NCI-H1105 treated with DMSO at 0.1 percent for 48 hours (cell line): ENCODE results near the gene ATP9B.

Source experiments
- DNase-seq: peaks from one replicate; lab custom pipeline; 2025; lab: John Stamatoyannopoulos, UW

Gene ATP9B, protein sequence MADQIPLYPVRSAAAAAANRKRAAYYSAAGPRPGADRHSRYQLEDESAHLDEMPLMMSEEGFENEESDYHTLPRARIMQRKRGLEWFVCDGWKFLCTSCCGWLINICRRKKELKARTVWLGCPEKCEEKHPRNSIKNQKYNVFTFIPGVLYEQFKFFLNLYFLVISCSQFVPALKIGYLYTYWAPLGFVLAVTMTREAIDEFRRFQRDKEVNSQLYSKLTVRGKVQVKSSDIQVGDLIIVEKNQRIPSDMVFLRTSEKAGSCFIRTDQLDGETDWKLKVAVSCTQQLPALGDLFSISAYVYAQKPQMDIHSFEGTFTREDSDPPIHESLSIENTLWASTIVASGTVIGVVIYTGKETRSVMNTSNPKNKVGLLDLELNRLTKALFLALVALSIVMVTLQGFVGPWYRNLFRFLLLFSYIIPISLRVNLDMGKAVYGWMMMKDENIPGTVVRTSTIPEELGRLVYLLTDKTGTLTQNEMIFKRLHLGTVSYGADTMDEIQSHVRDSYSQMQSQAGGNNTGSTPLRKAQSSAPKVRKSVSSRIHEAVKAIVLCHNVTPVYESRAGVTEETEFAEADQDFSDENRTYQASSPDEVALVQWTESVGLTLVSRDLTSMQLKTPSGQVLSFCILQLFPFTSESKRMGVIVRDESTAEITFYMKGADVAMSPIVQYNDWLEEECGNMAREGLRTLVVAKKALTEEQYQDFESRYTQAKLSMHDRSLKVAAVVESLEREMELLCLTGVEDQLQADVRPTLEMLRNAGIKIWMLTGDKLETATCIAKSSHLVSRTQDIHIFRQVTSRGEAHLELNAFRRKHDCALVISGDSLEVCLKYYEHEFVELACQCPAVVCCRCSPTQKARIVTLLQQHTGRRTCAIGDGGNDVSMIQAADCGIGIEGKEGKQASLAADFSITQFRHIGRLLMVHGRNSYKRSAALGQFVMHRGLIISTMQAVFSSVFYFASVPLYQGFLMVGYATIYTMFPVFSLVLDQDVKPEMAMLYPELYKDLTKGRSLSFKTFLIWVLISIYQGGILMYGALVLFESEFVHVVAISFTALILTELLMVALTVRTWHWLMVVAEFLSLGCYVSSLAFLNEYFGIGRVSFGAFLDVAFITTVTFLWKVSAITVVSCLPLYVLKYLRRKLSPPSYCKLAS

DNA sequence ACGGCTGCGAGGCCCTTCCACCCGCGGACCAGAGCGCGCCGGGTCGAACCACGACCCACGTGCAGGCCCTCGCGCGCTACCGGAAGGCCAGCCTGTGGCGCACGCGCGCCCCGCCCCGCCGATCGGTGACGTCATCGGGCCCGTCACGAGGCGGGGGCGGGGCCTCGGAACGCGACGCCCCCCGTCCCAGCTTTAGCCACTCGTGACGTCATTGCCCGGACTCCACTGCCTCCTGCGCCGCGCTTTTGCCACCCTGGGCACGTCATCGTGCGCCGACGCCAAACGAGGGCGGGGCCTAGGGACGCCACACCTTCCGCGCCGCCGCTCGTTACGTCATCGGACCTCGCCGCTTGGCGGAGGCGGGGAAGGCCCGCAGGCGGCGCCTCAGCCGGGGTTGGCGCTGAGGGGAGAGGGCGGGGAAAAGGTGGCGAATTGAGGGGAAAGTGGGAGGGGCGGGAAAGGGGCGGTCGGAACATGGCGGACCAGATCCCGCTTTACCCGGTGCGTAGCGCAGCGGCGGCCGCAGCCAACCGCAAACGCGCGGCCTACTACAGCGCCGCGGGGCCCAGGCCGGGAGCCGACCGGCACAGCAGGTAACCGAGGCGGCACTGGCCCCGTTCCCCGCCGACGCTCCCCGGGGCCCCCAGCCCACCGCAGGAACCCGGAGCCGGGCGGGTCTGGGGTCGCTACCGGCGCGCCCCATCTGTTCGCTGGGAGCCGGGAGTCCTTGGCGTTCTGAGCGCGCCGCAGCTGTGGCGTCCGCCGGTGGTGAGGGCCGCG, at the start of gene ATP9B:
ATP9B (plus strand) TSS at position 458 of the 780 bp plus-strand sequence; CDS start at position 475, 17 bp downstream.
- peak; percentile 59 for DNase-seq

DNA sequence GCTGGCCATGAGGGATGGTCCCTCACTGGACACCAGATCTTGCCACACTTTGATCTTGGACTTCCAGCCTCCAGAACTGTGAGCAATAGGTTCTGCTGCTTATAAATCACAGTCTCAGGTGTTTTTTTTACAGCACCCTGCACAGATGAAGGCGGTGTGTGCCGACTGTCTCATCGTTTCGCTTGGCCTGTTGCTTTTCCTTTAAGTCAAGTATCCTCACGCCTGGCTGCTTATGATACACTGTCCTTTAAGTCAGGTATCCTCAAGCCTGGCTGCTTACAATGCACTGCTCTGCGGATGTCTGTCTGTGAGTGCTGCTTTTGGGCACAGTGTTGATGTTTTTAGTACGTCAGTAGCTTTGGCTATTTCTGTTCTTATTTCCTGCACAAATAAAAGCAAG, 49.3 kb upstream of the ATP9B start:
- DNase-seq = no peak

DNA sequence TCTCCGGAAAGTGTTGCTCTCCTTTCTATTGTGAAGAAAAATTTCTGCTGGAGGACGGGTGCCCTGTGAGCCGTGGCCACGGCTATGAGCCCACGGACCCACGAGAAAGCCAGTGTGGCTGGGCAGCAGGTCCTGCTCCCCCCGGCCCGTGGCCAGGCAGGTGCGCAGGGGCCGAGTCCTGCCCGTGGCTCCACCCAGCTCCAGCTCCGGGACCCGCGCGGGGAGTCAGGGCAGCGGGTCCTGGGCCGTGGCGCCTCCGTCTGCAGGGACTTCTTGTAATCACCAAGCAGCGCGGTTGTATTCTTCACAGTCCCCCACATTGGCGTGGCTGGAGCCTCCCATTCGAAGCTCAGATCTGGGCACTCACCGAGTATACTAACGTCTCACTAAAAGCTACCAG, 46.6 kb upstream of the ATP9B start:
- no peak for DNase-seq

DNA sequence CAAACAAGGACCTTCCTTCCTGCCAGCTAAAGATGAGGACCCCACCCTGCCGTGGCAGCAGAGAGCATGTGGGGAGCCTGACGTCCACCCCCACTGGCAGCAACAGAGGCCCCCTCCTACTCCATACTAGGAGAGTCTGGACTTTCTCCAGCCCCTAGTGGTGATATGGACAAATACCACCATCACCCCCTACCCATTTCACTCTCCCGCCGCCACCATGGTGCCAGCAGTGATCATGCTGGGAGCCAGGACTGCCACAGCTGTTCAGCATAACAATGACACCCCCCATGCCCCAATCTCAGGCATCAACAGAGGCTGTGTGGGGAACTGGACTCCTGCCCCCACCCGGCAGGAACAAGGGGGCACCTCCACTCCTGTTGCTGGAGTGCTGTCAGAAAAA, 42.7 kb upstream of the ATP9B start:
- DNase-seq = no peak

DNA sequence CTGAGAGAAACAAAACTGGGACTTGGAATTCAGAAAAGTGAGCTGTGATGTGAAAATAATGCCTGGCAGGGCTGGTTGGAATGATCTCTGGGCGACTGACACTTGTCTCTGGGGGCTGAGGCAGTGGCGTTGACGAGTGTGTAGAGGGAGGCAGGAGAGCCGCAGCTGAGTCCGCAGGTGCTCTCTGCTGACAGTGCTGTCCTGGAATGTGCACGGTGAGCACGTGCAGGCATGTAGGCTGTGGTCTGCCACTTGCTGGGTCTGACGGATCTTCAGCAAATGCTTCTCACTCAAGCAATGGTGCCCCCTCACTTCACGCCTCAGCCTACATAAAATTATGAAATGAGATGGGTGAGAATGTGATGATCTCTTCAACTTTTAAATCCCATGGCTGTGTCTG, 38.5 kb upstream of the ATP9B start:
- DNase-seq = no peak

DNA sequence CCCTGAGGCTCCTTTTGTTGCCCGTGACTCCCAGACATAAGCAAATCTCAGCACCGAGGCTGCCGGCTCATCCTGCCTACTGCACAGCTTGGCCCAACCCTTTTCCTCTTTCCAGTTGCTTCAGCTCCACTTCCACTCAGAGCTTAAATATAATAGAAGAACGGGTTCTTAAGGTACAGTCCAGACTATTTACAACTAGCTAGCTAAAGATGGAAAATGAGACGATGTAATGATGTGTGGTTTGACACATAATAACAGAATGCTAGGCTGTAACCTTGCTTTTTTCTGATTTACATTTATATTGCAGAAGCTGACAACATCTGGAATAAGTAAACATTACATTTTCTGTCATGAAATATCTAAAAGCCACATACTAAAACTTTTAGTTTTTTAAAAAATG, 26.9 kb upstream of the ATP9B start:
- no peak for DNase-seq

DNA sequence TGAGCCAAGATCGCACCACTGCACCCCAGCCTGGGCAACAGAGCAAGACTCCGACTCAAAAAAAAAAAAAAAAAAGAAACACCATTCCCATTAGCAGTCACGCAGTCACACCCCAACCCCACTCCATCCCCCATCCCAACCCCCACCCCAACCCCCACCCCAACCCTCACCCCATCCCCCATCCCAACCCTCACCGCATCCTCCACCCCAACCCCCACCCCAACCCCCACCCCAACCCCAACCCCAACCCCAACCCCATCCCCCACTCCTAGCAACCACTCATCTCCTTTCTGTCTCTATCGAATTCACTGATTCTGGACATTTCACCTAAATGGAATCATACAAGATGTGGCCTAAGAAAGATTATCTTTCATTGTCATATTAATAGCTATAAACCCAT, 25.9 kb upstream of the ATP9B start:
- DNase-seq = no peak

DNA sequence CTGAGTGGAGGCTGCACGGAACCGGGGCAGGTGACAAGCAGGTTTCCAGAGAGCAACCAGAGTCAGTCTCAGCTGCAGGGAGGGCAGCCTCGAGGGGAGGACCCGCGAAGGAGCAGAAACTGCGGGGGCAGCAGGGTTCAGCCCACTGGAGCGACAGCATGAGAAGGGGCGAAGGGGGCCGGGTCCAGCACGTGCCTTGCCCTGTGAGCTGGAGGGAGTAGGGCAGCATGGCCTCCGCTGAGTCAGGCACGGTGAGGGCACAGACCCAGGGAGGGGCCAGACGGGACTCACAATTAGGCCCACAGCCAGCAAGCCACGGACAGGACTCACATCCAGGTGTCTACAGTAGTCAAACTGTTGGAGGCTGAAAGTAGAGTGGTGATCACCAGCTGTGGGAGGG, 22.7 kb upstream of the ATP9B start:
- peak; percentile 49 for DNase-seq

DNA sequence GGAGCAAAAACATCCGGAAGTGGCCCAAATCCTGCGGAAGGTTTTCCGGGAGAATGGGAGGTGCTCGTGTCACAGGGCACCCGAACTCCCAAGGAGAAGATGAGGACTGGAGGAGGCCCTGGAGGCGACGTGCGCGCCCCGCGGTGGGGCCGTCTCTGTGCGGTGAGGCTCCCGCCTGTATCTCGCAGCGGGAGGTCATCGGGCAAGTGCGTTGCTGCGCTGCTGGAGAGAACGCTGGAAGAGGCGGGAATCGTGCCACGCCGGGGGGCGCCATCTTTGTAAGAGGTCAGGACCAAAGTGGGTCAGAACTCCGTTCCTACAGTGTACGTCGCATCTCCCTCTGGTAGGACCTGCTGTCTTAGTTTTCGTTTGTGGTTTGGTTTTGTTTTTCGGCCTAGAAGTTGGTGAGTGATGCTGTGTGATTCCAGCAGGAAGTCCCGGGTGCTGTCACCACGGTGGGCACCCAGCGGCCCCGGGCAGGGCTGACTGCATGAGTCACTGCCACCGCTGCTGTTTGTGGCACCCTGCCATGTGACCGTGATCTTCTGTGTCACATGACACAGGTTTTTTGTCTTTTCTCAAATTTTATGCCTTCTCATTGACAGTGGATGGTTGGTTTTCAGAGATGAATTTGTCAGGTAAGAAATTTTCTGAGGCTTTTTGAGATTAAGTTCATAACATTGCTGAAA, 21.5 kb upstream of the ATP9B start:
- DNase-seq = no peak

DNA sequence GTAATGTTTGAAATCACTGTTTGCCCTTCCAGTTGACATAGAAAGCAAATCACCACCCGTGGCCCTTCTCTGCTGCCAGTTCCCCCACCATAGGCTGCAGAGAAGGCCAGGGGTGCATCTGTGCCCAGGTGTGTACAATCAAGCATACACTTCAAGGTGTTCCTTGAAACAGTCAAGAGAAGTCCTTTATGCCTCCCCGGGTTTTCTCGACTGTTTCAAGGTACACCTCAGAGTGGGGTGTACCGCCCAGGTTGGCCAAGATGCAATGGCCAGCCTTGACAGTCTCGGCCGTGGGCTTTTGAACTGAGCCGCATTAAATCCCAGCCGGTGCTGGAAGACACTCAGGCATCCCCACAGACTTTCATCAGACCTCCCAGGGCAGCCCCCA, 21.0 kb upstream of the ATP9B start:
- DNase-seq = no peak

DNA sequence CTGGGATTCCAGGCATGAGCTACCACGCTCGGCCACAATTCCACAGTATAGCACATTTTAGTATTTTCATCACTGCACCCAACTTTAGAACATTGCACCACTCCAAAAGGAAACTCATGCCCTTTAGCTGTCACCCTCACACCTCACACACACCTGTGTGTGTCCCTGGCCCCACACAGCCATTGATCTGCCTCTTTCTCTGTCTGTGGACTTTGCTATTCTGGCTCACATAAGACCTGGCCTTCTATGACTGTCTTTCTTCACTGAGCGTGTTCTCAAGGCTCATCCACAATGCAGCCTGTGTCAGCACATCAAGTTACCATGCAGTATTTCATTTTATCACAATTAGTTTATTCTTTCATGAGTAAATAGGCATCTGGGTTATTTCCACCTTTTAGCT, 19.7 kb upstream of the ATP9B start:
- no peak for DNase-seq

DNA sequence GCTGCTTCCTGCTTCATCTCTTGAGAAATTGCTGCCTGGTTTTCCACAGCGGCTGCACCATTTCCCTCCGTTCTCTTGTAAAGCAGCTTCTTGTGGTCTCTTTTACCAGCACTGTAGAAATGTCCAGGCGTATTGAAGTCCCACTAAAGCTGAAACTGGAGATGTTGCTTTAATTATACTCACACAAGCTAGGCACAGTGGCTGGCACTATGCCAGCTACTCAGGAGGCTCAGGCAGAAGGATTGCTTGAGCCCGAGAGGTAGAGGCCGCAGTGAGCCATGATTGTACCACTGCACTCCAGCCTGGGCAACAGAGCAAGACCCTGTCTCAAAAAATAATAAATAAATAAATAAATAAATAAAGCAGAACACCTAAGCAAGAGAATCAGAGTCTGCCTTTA, 19.2 kb upstream of the ATP9B start:
- DNase-seq = no peak

DNA sequence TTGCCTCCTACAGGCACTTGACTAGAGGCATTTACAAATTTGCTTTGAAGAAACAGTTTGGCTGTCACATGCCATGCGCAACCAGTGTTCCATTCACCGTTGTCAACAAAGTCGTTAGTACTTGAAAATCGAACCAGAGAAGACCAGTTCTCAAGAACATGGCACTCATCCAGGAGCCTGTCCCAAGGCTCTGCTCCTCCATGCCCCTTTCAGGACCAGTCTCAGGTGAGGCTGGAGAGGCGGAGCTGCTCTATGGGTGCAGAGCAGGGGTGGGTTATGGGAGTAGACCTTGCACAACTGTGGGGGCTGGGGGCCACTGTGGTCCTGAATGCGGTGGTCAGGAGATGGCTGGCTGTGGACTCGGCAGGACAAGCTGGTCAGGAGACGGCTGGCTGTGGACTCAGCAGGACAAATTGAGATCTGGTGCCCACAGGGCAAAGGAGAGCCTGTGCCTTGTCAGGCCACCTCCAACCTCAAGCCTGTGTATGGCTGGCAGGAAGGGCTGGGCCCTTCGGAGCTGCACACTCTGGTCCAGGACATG, 12.3 kb upstream of the ATP9B start:
- DNase-seq = no peak

DNA sequence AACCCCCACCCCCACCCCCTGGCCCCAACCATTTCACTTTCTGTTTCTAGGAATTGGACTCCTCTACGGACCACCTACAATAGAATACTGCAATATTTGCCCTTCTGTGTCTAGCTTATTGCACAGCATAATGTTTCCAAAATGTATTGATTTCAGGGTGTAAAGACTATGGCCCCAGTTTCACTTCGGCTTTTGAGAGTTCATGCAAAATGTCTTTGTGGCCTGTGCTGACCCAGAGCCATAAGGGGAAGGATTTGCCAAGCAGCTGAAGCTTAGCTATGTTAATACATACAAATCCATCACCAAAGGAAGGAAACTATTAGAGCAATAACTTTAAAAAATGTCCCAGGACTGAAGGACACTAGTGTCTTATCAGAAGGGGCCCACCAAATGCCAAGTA, 11.2 kb upstream of the ATP9B start:
- no peak for DNase-seq

DNA sequence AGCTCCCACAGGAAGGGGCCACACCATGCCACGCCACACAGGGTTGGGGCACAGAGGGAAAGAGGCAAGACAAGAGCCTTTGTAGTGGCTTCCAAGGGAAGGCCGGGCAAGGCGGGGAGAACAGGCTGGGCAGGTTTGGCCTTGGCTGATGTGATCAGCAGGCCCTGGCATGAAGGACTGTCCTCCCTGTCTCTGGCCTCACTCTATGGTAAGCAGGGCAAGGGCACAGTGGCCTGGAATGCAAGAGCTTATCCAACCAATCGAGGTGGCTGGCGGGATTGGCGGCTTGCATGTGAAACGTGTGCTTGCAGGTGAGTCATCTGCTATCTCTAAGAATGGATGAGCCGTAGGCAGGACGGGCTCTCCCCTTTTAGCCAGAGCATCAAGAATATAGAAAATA, 6.4 kb upstream of the ATP9B start:
- DNase-seq = no peak

DNA sequence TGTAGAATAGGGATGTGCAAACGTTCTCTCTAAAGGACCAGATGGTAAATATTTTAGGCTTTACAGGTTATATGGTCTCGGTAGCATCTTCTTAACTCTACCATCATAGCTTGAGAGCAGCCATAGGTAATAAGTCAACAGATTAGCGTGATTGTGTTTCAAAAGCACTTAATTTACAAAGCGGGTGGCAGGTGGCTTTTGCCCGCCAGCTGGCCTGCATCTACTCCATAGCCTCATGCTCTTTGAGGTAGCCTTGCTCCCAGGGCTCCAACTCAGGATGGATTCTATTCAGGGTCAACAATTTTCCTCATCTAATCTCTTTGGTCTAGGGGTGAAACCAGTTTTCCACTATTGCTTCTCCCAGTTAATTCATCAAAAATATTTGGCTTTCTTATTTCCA, 5.0 kb upstream of the ATP9B start:
- peak; percentile 37 for DNase-seq

DNA sequence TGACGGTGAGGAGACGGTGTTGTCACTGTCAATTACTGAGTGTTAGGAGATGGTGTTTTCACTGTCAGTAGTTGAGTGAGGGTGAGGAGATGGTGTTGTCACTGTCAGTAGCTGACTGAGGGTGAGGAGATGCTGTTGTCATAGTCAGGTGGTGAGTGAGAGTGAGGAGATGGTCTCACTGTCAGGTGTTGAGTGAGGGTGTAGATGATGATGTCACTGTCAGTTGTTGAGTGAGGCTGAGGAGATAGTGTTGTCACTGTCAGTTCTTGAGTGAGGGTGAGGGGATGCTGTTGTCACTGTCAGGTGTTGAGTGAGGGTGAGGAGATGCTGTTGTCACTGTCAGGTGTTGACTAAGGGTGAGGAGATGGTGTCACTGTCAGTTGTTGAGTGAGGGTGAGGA, 3.4 kb upstream of the ATP9B start:
- DNase-seq = no peak

DNA sequence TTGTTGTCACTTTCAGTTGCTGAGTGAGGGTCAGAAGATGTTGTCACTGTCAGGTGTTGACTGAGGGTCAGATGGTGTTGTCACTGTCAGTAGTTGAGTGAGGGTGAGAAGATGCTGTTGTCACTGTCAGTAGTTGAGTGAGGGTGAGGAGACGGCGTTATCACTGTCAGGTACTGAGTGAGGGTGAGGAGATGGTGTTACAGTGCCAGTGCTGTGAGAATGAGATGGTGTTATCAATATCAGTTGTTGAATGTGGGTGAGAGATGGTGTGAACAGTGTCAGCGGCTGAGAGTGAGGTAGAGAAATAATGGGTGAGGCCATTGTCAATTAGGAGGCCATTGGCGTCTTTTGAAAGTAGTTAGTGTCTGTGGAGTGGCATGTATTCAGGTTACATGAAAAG, 1.6 kb upstream of the ATP9B start:
- DNase-seq = no peak

DNA sequence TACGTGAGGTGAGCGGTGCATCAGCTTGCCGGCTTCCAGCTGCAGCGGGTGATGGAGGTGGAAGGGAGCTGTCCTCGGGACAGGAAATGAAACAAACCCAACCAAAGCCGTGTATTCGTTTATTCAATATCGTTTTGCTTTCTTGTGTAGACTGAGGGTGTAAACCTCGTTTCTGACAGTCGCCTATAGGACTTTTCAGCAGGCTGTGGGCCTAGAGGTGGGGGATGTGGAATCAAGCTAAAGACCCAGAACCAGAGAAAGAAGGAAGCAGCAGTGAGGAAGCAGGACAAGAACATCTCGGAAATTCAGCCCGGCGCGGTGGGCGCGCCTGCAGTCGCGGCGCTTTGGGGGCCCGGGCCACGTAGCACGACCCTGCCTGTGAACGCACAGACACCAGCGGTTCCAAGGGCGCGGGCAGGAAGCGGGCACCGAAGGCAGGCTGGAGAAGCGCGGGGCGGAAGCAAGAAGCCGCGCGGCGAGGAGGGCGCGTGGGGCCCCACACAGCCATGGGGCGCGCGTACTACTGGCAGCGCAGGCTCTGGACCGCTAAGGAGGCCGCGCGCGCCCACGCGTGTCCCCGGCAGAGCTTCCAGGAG, 755 bp upstream of the ATP9B start:
- DNase-seq = no peak

DNA sequence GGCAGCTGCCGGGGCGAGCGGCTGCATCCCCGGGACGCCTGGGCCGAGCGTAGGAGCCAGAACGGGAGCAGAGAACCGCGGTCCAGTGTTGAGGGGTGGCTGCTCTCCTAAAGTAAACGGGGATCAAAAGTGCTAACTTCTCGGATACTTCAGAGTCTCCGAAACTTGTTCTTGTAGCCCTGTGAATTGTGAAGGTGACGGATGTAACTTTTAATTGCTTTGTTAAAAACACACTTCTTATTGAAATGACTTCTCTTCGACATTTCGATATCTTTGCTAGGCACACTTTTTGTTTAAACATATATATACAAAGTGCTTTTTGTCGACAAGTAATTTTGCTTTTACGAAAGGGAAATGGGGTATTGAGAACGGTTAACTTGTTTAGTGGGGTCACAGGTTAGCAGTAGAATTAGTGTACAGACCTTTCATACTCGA, 540 bp downstream of the ATP9B start:
- DNase-seq = no peak

DNA sequence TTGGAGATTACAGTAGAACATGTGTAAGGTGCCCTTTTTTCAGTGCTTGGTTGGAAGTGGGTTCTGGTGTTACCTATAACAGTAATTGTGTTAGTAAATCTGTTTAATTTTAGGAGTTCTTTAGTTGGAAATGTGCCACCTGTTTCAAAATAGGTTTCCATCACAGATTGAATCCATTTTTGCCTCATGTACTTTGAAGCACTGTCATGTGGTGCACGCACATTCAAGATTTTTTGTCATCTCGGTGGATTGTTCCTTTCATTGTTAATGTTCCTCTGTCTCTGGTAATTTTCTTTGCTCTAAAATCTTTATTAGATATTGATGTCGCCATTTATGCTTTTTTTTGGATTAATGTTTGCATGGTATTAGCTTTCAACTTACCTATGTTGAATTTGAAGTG, 1.3 kb downstream of the ATP9B start:
- DNase-seq = no peak
